Ishikawa (cell line): ENCODE results near the gene TGFBR3.

Source experiments
- CEBPB ChIP-seq: IDR thresholded peaks from 2 replicates; pipeline ENCODE4 v1.6.1; 2012
- CREB1 ChIP-seq: IDR thresholded peaks from 2 replicates; pipeline ENCODE4 v1.6.1; 2012; ENCODE audit warnings: low read depth
- EGR1 ChIP-seq: IDR thresholded peaks from 2 replicates; pipeline ENCODE4 v1.6.1; 2012
- EP300 ChIP-seq: IDR thresholded peaks from 2 replicates; pipeline ENCODE4 v1.6.1; 2012; ENCODE audit warnings: borderline replicate concordance
- FOXM1 ChIP-seq: IDR thresholded peaks from 2 replicates; pipeline ENCODE4 v1.6.1; 2012; ENCODE audit warnings: low read depth, borderline replicate concordance
- RAD21 ChIP-seq: IDR thresholded peaks from 2 replicates; pipeline ENCODE4 v1.6.1; 2012; ENCODE audit warnings: low read depth
- TAF1 ChIP-seq: IDR thresholded peaks from 2 replicates; pipeline ENCODE4 v1.6.1; 2012; ENCODE audit warnings: low read depth, mild to moderate bottlenecking
- TCF12 ChIP-seq: IDR thresholded peaks from 2 replicates; pipeline ENCODE4 v1.6.1; 2012; ENCODE audit warnings: low read depth
- TEAD4 ChIP-seq: IDR thresholded peaks from 2 replicates; pipeline ENCODE4 v1.6.1; 2012
- YY1 ChIP-seq: IDR thresholded peaks from 2 replicates; pipeline ENCODE4 v1.6.1; 2012; ENCODE audit warnings: low read depth
- ZBTB7A ChIP-seq: IDR thresholded peaks from 2 replicates; pipeline ENCODE4 v1.6.1; 2012; ENCODE audit warnings: low read depth
- TF ChIP-seq, protein P1 (sequence below): IDR thresholded peaks from 2 replicates; pipeline ENCODE4 v1.6.1; 2012; ENCODE audit warnings: low read depth, mild to moderate bottlenecking
- TF ChIP-seq, protein P2 (sequence below): IDR thresholded peaks from 2 replicates; pipeline ENCODE4 v1.6.1; 2012
- TF ChIP-seq, protein P3 (sequence below): IDR thresholded peaks from 2 replicates; pipeline ENCODE4 v1.6.1; 2012

DNA sequence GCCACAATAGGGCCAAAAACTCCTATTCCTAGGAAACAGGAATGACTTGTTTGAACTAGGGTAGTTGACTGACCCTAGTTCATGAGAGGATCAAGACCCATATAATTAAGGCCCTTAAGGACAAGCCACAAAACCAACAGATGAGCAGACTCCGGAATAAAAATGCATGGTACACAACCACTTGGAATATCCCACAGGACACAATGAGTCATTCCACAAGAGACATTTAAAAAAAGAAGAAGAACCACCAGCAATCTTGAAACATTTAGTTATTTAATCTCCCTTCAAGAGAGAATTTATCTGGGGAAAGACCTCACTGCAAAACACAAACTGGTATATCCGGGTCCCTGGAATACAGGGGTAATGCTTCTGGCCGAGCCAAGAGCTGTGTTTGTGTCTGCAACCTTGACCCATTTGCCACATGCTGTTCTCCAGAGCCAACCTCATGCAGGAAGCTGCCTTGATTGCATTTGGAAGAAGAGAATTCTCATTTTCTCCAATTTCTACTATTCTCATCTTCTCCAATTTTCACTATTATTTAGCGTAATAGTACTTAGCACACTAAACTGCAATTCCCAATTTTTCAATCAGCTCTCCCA, 135.5 kb downstream of the TGFBR3 start:
- TF ChIP-seq, protein P1, sequence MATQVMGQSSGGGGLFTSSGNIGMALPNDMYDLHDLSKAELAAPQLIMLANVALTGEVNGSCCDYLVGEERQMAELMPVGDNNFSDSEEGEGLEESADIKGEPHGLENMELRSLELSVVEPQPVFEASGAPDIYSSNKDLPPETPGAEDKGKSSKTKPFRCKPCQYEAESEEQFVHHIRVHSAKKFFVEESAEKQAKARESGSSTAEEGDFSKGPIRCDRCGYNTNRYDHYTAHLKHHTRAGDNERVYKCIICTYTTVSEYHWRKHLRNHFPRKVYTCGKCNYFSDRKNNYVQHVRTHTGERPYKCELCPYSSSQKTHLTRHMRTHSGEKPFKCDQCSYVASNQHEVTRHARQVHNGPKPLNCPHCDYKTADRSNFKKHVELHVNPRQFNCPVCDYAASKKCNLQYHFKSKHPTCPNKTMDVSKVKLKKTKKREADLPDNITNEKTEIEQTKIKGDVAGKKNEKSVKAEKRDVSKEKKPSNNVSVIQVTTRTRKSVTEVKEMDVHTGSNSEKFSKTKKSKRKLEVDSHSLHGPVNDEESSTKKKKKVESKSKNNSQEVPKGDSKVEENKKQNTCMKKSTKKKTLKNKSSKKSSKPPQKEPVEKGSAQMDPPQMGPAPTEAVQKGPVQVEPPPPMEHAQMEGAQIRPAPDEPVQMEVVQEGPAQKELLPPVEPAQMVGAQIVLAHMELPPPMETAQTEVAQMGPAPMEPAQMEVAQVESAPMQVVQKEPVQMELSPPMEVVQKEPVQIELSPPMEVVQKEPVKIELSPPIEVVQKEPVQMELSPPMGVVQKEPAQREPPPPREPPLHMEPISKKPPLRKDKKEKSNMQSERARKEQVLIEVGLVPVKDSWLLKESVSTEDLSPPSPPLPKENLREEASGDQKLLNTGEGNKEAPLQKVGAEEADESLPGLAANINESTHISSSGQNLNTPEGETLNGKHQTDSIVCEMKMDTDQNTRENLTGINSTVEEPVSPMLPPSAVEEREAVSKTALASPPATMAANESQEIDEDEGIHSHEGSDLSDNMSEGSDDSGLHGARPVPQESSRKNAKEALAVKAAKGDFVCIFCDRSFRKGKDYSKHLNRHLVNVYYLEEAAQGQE, result no peak
- TF ChIP-seq, protein P2, sequence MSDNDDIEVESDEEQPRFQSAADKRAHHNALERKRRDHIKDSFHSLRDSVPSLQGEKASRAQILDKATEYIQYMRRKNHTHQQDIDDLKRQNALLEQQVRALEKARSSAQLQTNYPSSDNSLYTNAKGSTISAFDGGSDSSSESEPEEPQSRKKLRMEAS, result no peak
- no peak for TF ChIP-seq FOXM1
- TF ChIP-seq EP300, result no peak
- TF ChIP-seq CREB1, result no peak
- TF ChIP-seq RAD21, result no peak
- TF ChIP-seq YY1, result no peak
- no peak for TF ChIP-seq TAF1
- no peak for TF ChIP-seq EGR1
- no peak for TF ChIP-seq TCF12
- no peak for TF ChIP-seq CEBPB
- no peak for TF ChIP-seq TEAD4
- TF ChIP-seq, protein P3, sequence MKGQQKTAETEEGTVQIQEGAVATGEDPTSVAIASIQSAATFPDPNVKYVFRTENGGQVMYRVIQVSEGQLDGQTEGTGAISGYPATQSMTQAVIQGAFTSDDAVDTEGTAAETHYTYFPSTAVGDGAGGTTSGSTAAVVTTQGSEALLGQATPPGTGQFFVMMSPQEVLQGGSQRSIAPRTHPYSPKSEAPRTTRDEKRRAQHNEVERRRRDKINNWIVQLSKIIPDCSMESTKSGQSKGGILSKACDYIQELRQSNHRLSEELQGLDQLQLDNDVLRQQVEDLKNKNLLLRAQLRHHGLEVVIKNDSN, result no peak
- no peak for TF ChIP-seq ZBTB7A
